ENCODE data around the gene OSTC. TPM values are rescaled to one million over a fixed set of nuclear protein-coding genes. Genes with fewer than 3 reads are reported as not detected.
A peak's percentile ranks its signal among the peaks of the same experiment; 100 is the strongest.

The OSTC gene
- total RNA-seq, 6 experiments from 2014 or later: 66.8 to 86.4 (median 76.9) TPM

- Histone ChIP-seq H3K36me3 (no peaks in the 10 kb centered on the region), H3K4me1 (no peaks in the 10 kb centered on the region), H3K4me3 (no peak overlapping the region), H3K27me3 (no peaks in the 10 kb centered on the region), H3K9me3 (no peaks in the 10 kb centered on the region), H3K27ac (no peak overlapping the region)
- intact Hi-C loops (cut with DNase I): no loop called here
- DNase-seq: no peak
- TF ChIP-seq POLR2A (IDR thresholded peaks at IDR 0.05): no peak
- TF ChIP-seq, protein P1, sequence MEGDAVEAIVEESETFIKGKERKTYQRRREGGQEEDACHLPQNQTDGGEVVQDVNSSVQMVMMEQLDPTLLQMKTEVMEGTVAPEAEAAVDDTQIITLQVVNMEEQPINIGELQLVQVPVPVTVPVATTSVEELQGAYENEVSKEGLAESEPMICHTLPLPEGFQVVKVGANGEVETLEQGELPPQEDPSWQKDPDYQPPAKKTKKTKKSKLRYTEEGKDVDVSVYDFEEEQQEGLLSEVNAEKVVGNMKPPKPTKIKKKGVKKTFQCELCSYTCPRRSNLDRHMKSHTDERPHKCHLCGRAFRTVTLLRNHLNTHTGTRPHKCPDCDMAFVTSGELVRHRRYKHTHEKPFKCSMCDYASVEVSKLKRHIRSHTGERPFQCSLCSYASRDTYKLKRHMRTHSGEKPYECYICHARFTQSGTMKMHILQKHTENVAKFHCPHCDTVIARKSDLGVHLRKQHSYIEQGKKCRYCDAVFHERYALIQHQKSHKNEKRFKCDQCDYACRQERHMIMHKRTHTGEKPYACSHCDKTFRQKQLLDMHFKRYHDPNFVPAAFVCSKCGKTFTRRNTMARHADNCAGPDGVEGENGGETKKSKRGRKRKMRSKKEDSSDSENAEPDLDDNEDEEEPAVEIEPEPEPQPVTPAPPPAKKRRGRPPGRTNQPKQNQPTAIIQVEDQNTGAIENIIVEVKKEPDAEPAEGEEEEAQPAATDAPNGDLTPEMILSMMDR (IDR thresholded peaks at IDR 0.05): no peak
- ATAC-seq: no peak
- WGBS (ENCODE audit: insufficient coverage, low coverage, low lambda C conversion rate, missing lambda C conversion rate): 65% methylated on average over 4 of the region's 4 CpGs
Observed at GRCh38 chr4:108607079-108607815, 43.2 kb upstream of the OSTC start.

GRCh38 chr4:108611365-108611764 is 39.0 kb upstream of the OSTC start:
- H3K36me3 ChIP-seq: no peaks in the 10 kb centered on the region
- H3K4me3 ChIP-seq: no peak overlapping the region
- H3K9me3 ChIP-seq: no peaks in the 10 kb centered on the region
- no peak for TF ChIP-seq POLR2A (IDR thresholded peaks at IDR 0.05)
- TF ChIP-seq, protein P1 (IDR thresholded peaks at IDR 0.05): peak in 1 of 4 donors; percentile 12
- no peaks in the 10 kb centered on the region for H3K27me3 ChIP-seq
- 61% methylated on average over 9 of the region's 10 CpGs for WGBS (ENCODE audit: insufficient coverage, low coverage, low lambda C conversion rate, missing lambda C conversion rate)
- no peak for ATAC-seq
- no peak for DNase-seq
- intact Hi-C loops (cut with DNase I): no loop called here
- H3K4me1 ChIP-seq: no peaks in the 10 kb centered on the region
- no peak overlapping the region for H3K27ac ChIP-seq

DNA sequence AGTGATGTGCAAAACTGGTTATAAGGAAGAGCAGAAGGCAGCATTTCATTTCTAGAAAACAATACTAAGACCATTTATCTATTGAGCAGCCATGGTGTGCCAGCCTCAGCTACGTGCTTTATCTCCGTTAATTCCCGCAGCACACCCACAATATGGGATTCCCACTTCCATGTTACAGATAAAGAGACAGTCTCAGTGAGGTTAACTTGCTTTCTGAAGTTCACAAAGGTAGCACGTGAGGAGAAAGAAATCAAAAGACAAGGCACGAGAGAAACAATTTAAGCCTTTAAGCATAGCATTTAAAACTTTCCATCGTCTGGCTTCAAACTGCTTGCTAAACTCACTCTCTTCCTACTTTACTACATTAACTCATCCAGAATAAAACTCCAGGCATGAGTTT is 38.0 kb upstream of the OSTC start:
- 78% methylated on average over 6 of the region's 6 CpGs for WGBS (ENCODE audit: insufficient coverage, low coverage, low lambda C conversion rate, missing lambda C conversion rate)
- TF ChIP-seq, protein P1 (IDR thresholded peaks at IDR 0.05): no peak
- TF ChIP-seq POLR2A (IDR thresholded peaks at IDR 0.05): no peak
- H3K27ac ChIP-seq: no peak overlapping the region
- intact Hi-C loops (cut with DNase I): no loop called here
- H3K4me3 ChIP-seq: no peak overlapping the region
- DNase-seq: no peak
- H3K9me3 ChIP-seq: no peaks in the 10 kb centered on the region
- no peaks in the 10 kb centered on the region for H3K27me3 ChIP-seq
- ATAC-seq: no peak
- H3K36me3 ChIP-seq: no peaks in the 10 kb centered on the region
- H3K4me1 ChIP-seq: no peaks in the 10 kb centered on the region

GRCh38 chr4:108619372-108620100 is 30.9 kb upstream of the OSTC start:
- 75% methylated on average over 3 of the region's 7 CpGs for WGBS (ENCODE audit: insufficient coverage, low coverage, low lambda C conversion rate, missing lambda C conversion rate)
- Histone ChIP-seq H3K27me3 (no peaks in the 10 kb centered on the region), H3K9me3 (no peaks in the 10 kb centered on the region), H3K27ac (peak overlapping the region in 2 of 3 donors; percentile 32 to 71), H3K4me3 (peak overlapping the region; percentile 76 to 85 (median 80)), H3K4me1 (peaks cover 0 to 14% (median 2%) of the 10 kb centered on the region in 4 donors), H3K36me3 (peaks cover 5 to 27% (median 15%) of the 10 kb centered on the region in 4 donors)
- TF ChIP-seq POLR2A (IDR thresholded peaks at IDR 0.05): no peak
- TF ChIP-seq, protein P1 (IDR thresholded peaks at IDR 0.05): no peak
- DNase-seq (no peak), ATAC-seq (peak in 3 of 4 donors; percentile 1 to 7 (median 4))
- intact Hi-C loops (cut with DNase I): no loop called here
